ENCODE results near the gene TRDN.

- TF ChIP-seq, protein P1, sequence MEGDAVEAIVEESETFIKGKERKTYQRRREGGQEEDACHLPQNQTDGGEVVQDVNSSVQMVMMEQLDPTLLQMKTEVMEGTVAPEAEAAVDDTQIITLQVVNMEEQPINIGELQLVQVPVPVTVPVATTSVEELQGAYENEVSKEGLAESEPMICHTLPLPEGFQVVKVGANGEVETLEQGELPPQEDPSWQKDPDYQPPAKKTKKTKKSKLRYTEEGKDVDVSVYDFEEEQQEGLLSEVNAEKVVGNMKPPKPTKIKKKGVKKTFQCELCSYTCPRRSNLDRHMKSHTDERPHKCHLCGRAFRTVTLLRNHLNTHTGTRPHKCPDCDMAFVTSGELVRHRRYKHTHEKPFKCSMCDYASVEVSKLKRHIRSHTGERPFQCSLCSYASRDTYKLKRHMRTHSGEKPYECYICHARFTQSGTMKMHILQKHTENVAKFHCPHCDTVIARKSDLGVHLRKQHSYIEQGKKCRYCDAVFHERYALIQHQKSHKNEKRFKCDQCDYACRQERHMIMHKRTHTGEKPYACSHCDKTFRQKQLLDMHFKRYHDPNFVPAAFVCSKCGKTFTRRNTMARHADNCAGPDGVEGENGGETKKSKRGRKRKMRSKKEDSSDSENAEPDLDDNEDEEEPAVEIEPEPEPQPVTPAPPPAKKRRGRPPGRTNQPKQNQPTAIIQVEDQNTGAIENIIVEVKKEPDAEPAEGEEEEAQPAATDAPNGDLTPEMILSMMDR (IDR thresholded peaks at IDR 0.05 in 8 of 11, conservative IDR thresholded peaks at IDR 0.05 in 3 of 11) = no peak
- TF ChIP-seq POLR2AphosphoS5 (IDR thresholded peaks at IDR 0.05) = no peak
- TF ChIP-seq POLR2A (IDR thresholded peaks at IDR 0.05) = no peak
These were observed 307.4 kb downstream of the TRDN start for GRCh38 chr6:123329337-123329736.
